H1 (cell line): ENCODE data around the gene RAB25.
A peak's percentile ranks its signal among the peaks of the same experiment; 100 is the strongest.

ENCODE experiments used
- GABPA ChIP-seq: IDR thresholded peaks from 2 replicates; pipeline ENCODE4 v1.6.1; 2011; ENCODE audit warnings: mild to moderate bottlenecking, low read length, moderate library complexity, borderline replicate concordance; ENCODE audit not compliant: insufficient read depth
- KDM5A ChIP-seq: fragments of 200-600 bp; IDR thresholded peaks from 2 replicates; pipeline ENCODE4 v1.7.1; 2012; ENCODE audit warnings: mild to moderate bottlenecking, low read length, inconsistent platforms, mixed read lengths
- ZNF274 ChIP-seq: IDR thresholded peaks from 2 replicates; pipeline ENCODE4 v1.7.0; 2012; ENCODE audit warnings: low read length, borderline replicate concordance; ENCODE audit errors: extremely low read depth

DNA sequence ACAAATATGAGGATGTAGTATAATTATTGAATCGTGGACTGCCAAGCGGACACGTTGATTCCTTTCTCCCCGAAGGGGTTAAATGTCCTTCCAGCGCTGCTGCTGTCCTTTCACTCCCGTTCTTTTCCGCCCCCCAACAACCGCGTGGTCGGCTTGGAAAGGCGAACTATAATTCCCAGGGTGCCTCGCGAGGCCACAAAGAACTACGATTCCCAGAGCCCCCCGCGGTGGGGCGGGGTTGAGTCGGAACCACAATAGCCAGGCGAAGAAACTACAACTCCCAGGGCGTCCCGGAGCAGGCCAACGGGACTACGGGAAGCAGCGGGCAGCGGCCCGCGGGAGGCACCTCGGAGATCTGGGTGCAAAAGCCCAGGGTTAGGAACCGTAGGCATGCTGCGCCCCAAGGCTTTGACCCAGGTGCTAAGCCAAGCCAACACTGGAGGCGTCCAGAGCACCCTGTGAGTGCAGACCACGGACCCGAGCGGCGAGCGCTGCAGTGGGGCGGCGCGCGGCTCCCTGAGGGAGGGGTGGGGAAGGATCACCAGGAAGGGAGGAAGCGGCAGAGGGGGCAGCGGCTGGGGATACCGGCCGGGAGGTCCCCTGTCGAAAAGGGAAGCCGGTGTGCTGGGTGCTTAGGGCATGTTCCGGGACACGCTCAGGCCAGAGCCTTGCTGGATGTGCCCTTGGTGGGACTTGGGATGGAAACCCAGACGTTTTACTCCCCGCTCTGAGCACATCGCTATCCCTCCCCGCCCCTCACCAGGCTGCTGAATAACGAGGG is 6.3 kb upstream of the RAB25 start, which contains the start of gene LAMTOR2:
- TF ChIP-seq GABPA (no peak), KDM5A (peak; percentile 47; the same call in 1 of the 2 replicates), ZNF274 (no peak)
